Dedifferentiated amniotic fluid mesenchymal stem cell (primary cell): ENCODE data around the gene YAE1.
A peak's percentile ranks its signal among the peaks of the same experiment; 100 is the strongest.

Source experiments
- DNase-seq: peaks from one replicate; pipeline ENCODE4 v3.0.0-alpha.2; 2016; ENCODE audit errors: extremely low spot score

YAE1 gene

DNA sequence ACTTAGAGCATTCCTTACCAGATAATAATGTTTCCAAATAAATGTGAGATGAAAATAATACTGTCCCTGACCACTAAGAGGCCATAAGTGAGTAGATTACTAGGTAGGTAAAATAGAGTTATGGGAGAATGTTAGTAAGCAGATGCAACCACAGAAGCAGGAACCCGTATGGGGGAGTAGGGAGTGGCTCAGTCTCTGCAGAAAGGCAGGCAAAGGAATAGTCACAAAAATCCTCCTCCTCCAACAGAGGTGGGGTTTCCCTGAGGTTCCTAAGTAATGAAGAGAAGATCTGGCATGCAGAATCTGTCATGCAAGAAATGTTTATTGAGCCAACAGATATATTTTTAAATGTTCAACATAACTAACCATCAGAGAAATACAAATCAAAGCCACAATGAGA, 9.0 kb upstream of the YAE1 start:
- DNase-seq: no peak

DNA sequence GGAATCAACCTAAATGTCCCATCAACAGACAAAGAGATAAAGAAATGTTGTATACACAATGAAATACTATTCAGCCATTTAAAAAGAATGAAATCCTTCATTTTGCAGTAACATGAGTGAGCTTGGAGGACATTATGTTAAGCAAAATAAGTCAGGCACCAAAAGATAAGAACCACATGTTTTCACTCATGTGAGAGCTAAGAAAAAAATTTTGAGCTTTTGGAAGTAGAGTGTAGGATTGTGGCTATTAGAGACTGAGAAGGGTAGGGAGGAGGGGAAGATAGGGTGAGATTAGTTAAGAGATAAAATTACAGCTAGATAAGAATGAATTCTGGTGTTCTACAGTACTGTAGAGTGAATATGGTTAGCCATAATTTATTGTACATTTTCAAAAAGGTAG, 8.3 kb upstream of the YAE1 start:
- no peak for DNase-seq

DNA sequence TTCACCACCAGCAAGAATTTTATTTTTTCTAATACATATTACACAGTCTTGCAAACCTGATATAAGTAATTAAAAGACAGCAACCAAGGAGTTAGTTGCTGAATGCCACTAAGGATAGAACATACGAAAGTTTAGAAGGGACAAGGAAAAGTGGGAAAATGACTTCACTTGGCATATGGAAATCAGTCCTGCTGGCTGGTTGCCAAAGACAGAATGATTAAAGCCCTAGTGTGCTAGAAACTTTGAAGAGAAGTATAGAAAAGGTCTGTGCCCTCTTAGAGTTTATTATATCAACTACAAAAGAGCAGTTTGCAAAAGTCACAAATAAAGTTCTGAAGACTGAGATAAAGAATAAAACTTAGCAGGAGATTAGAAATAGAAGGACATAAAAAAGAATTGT, 5.8 kb upstream of the YAE1 start:
- DNase-seq: no peak

DNA sequence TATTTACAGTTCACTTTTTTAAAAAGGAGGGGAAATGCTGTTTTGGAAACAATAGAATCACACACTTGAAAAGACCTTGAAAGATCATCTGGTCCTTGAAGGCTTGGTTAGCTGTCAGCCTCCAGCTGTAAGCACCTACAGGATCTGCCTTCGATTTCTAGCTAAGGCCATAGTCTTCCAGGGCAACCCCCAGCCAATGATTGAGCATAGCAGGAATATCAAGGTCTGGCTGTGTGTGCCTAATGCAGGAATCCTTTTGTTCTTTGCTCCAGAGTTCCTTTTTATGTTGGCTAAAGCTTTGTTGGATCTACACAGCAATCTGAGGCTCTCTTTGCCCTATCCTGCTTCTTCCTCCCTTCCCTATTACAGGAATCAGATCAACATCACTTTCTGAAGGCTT, 5.2 kb upstream of the YAE1 start:
- DNase-seq: no peak

DNA sequence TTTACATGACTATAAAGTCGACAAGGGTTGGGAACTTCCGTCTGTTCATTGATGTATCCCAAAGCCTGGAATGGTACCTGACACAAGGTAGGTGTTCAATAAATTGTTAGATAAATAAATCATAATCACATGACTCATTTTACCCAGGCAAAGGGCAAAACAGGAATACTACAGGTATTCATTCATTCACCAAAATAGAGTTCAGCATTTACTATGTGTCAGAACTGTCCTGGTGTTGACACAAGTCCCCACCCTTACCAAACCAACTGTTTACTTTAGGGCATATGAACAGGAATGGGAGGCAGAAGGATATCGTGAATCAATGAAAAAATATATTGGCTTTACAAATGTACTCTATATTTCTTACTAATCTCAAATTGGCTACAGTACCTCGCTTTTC, 666 bp upstream of the YAE1 start:
- DNase-seq: no peak

DNA sequence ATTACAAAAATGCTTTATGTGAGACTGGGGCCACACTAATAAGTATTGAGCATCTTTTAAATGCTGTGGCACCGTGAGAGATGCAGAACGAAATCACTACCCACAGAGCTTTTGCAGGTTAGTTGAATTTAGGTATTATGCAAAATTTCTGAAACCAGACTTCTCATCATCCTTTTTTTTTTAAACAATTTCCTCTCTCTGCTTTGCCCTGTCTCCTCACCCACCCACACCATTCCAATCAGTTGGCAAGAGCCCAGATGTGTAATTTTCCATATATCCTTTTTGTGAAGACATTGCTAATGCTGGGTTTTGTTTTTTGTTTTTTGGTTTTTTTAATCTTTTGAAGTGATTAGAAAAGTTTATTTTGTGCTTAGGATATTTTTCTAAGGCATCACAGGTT, 1.1 kb downstream of the YAE1 start:
- no peak for DNase-seq

DNA sequence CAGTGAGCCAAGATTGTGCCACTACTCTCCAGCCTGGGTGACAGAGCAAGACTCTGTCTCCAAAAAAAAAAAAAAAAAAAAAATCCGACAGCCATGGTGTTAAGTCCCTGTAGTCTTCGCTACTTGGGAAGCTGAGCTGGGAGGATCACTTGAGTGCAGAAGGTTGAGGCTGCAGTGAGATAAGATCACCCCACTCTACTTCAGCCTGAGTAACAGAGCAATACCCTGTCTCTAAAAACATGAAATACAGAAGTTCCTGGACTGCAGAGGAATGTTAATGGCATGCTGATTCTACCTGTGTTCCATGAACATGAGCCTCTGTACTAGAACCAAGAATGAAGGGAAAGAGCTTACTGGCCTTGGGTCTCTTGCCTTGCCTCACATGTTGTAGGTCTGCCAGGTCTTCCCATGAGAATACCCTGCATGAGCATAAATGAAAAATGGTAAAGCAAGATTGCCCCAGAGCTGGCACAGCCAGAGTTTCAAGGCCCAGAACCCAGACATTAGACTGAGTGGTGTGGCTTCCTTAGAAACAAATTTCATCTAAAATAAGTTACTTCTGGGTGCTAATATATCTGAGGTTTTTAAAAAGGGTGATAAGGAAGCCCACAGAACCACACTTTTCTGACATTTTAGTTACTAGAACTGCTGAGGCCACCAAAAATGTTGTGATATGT, 8.6 kb downstream of the YAE1 start:
- no peak for DNase-seq

DNA sequence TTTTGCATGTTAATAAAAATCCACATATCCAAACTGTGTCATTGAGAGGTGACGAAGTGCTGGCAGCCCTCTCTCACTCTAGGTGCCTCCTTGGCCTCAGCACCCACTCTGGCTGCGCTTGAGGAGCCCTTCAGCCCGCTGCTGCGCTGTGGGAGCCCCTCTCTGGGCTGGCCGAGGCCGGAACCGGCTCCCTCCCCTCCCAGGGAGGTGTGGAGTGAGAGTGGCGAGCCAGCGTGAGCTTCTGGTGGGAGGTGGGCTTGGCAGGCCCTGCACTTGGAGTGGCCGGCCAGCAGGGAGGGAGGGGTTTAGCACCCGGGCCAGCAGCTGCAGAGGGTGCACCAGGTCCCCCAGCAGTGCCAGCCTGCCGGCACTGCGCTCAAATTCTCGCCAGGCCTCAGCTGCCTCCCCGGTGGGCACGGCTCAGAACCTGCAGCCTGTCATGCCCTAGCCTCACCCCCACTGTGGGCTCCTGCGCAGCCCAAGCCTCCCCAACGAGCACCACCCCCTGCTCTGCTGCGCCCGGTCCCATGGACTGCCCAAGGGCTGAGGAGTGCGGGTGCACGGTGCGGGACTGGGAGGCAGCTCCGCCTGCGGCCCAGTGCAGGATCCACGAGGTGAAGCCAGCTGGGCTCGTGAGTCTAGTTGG, 11.1 kb downstream of the YAE1 start:
- DNase-seq: no peak

DNA sequence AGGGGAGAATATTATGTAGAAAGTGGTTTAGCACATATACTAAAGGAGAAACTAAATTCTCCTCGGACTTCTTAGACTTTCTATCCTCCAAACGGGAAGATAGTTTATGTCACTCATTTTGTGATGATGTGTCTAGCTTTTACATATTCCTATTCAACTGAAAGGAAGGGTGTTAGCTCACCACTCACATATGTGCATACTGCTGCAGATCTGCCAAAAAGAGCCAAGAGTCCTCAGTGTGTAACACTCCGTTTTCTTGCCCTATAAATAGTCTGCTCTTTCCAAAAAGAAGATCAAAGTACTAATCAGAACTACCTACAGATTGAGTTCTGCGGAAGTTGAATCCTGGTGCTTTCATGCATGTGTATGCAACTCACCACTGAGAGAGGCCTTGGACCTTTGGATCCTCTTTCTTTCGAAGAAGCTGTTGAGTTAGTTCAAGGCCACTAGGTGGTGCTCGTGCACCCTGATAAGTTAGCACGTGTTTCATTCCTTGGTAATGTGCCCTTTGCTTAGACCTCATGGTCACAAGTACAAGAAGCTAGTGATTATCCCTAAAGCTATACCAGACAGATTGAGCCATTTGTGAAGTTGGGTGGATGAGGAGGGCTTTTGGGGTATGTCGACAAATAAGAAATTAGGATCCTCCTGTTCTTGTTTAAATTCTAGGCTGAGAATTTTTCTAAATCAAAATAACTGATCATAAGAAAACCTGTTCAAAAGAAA, 14.1 kb downstream of the YAE1 start:
- peak; percentile 90 for DNase-seq

DNA sequence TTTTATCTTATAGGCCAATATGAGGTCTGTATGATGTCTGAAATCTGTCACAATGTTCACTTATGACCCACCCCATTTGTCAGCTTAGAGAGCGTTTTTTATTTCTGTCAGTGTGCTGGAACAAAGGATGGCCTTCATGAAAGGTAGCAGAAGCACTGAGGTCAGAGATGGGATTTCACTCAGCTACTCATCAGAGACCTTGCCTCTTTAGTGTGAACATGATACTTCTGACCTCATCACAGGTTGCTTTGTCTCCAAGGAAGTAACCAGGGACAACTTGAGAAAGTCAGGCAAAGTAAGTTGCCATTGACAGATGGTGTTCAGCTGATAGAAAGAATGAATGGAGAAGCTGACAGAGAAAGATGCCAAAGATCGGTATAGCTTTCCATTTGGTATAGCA, 16.3 kb downstream of the YAE1 start:
- DNase-seq: no peak

DNA sequence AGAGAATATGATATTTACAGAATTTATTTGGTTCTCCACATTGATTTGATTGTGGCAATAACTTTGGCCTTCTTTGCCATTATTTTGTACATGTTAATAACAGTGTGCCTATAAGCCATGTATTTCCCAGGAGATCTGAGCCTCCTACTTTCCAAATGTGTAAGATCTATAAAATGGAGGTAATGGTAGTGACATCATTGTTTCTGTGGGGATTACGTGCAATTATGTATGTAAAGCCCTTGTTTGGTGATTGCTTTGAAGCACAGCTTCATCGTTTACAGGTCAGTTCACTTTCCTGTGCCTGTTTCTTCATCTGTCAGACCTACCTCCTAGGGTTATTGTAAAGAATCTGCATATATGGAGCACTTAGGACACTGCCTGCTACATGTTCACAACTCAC, 17.3 kb downstream of the YAE1 start:
- no peak for DNase-seq

DNA sequence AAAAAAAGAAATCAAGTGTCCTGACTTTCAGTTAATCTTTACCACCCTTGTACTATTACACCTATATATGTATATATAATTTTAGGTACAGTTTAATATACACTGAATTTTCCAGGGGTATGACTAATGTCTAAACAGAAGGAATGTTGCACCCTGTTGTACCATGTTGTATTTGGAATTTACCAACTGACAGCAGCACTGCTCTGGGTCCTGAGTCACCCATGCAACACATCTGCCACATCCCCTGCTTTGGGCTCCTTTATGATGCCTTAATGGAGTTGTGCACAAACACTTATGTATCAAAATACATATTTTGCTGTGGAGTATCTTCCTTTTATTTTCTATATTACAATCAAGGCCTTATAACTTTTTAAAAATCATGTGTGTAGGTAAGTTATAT, 21.2 kb downstream of the YAE1 start:
- no peak for DNase-seq

DNA sequence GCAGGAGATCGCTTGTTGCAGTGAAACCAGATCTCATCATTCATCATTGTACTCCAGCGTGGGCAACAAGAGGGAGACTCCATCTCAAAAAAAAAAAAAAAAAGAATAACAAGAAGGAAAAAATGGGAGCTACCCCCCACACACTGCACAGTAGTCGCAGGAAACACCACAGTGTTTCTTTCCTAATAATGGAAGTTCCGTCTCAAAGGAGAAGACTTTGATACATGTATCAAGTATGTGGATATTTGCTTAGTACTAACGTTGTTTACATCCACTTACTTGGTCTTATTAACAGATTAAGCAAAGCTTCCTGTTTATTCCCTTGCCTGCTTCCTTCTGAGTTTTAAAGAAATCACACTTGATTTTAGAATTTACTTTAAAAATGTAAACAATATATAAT, 22.2 kb downstream of the YAE1 start:
- no peak for DNase-seq

DNA sequence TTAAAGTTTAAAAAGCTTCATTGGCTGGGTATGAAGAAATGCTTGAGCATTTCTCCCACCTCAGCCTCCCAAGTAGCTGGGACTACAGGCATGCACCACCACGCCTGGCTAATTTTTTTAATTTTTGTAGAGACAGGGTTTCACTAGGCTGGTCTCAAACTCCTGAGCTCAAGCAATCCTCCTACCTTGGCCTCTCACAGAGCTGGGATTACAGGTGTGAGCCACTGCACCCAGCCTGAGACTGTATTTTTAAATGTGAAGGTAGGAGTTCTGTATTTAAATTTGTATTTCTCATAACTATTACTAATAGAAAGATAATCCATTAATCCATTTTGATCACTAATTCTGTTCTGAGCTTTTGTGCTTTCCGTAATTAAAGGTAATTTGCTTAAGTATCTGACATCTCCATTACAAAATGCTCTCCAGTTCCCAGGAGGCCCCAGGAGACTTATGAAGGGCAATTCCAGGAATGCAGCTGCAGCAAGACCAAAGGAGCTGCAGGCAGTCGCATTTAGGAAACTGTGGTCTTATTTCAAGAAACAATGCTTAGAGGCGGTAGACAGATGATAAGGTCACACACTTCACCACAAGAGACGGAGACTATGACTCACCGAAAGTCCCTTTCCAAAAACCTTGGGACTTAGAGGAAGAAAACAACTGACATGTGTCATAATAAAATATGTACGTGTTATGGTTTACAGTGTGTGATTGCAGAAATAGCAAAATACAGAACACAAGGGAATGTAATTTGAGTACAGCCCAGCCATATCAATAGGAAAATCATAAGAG, 23.3 kb downstream of the YAE1 start:
- peak; percentile 78 for DNase-seq

DNA sequence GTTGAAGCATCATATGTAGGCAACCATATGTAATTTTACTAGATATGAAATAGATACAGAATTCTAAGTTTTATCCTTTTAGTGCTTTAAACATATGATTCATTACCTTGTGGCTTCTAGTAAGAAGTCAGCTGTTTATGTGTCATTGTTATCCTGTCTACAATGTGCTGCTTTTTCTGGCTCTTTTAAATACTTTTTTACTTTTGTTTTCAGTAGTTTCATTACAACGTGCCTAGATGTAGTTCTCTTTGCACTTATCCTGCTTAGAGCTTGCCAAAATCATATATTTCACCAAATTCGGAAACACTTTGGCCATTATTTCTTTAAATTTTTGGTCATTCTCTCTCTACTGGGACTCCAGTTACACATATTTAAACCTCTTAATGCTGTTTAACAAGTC, 26.4 kb downstream of the YAE1 start:
- DNase-seq: peak; percentile 58

DNA sequence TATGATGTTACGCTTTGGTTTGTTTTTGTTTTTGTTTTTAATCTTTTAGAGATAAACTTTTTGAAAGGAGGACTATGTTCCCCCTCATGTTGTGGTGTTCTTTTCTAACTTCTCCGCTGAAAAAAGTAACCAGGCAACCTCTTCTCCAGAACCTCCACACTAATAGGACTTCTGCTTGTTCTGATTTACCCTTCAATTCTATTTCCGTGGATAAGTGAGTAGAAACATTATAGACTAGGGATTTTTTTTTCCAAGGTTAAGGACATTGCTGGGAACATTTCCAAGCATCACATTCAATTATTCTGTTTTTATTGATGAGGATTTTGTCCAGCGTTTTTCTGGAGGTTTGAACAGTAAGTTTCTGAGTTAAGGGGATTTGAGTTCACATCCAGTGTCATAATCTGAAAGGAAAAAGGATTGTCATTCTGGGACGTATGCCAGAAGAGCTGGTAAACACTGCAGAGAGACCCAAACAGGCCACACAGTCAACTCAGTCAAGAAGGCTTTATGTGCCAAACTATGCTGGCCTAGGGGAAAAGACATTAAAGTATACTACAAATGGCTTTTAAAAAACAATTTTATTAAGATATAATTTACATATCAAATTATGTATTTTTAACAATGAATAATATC, 28.9 kb downstream of the YAE1 start:
- peak; percentile 42 for DNase-seq

DNA sequence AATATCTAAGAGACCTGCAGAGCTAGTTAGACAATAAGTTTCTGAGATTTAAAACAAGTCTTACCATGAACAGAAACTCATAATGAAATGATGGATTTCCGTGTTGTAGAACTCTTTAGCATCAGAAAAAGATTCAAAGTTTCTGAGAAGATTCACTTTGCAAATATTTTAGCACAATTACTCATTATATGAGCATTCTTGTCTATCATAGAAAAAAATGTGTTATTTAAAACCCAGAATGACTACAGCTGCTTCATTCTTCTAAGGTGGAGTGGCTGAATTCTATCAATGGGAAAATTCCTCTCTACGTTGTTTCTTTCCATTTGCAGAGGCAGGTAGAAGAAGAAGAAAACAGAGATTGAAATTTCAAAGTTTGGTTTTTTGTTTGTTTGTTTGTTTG, 36.1 kb downstream of the YAE1 start:
- DNase-seq: peak; percentile 38

DNA sequence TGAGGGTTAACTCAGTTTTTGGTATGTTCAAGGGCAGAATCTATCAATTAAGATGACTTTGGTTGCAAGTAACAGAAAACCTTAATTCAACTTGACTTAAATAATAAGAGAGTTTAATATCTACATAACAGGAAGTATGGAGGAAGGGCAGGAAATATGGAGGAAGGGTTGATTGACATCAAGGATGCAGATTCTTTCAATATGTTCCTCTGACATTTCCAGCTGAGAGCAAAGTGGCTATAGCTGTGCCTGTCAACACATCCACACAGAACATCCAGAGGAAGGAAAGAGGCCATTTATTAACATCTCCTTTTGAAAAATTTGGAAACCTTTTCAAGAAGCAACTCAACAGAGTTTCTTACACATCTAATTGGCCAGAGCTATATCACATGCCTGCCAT, 37.7 kb downstream of the YAE1 start:
- DNase-seq: no peak

DNA sequence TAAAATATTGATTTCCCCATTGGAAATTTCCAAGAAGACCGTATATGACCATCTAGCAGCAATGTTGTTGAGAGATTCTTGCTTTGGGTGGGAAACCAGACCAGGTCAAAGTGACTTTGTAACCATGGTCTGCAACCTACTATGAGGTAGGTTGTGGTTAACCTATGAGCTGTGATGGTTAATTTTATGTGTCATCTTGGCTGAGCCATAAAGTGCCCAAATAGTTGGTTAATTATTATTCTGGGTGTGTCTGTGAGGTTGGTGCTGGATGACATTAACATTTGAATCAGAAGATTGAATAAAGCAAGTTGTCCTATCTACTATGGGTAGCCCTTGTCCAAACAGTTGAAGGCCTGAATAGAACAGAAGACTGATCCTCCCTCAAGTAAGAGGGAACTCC, 38.9 kb downstream of the YAE1 start:
- no peak for DNase-seq

DNA sequence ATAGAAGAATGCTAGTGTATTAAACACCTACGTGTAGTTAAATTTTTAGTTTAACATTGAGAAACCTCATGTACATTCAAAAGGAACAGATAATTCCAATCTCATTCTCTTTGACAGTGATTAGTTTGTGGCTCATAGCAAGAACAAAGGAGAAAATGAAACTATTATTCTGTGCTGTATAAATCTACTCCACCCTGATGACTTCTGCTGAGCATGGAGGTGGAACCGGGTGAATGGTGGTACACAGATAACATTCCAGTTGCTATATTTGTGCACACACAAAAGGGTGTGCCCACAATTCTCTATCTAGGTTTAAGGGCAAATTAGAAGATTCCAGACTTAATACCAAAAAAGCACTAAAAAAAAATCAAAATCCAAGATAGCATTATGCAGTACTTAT, 40.1 kb downstream of the YAE1 start:
- DNase-seq: no peak

DNA sequence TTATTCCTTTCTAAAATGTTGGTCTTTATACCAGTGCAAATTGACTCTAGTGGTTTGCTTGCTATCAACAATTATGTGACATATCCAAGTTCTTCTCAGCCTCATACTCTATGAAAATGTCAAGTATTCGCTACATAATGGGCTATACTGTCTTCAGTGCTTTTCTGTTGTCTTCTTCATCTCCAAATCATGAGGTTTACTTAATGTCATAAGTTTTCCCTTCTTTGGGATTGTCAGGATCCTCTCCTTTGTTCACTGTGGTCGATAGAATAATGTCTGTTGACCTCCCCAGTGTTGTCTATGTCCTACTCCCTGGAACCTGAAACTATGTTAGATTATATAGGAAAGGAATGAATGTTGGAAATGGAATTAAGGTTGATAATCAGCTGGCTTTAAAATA, 40.7 kb downstream of the YAE1 start:
- DNase-seq: no peak

DNA sequence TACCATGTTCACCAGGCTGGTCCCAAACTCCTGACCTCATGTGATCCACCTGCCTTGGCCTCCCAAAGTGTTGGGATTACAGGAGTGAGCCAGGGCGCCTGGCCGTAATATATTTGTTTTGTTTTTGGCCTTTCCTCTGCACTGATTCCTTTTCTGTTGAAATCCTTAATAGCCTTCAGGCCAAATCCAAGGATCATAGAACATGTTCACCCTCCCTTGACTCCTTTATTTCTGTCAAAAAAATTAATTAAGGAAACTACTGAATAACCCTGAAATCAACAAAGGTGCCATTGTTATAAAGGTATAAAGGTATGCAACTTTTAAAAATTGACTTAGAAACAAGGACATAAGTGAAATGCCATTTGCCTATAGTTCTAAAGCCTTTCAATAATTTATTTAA, 41.7 kb downstream of the YAE1 start:
- DNase-seq: no peak
